Stomach (tissue), 4 donors: Measurements from ENCODE around the gene EDA.

ENCODE experiments used
- POLR2AphosphoS5 ChIP-seq, 3 donors: sonication (generic); formaldehyde crosslinking; IDR thresholded peaks; one replicate each; pipeline ENCODE4 v1.6.1; 2016; ENCODE audit warnings: antibody characterized with exemption in 3 of 3
- TF ChIP-seq, protein P1 (sequence below), 7 experiments: fragments of 450-650 bp in 4 of 7; fragments of 200-600 bp in 3 of 7; sonication (generic) in 3 of 7; IDR thresholded peaks; one replicate each; pipeline ENCODE4 v1.5.1; 2016 to 2019; ENCODE audit warnings: antibody characterized with exemption in 7 of 7, control low read depth in 2 of 7, mild to moderate bottlenecking in 1 of 7

DNA sequence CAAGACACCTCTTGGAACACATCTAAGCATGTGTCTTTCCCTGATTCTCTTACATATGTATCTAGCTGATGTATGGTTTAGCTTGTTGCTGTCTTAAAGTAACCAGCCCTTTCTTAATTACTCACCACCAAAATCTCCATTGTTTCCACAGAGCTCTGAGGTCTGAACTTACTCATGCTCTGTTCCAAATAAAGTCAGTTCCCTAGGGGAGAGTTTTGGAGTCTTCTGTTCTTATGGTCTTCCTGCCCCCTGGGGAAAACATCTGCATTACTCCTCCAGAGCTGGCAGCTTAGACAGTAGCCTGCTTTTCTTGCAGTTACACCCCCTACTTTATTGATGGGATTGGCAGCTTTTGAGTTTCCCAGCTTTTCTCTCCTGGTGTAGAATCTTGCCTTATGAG lies 125.8 kb downstream of the EDA start:
- TF ChIP-seq POLR2AphosphoS5 (IDR thresholded peaks at IDR 0.05): no peak
- TF ChIP-seq, protein P1, sequence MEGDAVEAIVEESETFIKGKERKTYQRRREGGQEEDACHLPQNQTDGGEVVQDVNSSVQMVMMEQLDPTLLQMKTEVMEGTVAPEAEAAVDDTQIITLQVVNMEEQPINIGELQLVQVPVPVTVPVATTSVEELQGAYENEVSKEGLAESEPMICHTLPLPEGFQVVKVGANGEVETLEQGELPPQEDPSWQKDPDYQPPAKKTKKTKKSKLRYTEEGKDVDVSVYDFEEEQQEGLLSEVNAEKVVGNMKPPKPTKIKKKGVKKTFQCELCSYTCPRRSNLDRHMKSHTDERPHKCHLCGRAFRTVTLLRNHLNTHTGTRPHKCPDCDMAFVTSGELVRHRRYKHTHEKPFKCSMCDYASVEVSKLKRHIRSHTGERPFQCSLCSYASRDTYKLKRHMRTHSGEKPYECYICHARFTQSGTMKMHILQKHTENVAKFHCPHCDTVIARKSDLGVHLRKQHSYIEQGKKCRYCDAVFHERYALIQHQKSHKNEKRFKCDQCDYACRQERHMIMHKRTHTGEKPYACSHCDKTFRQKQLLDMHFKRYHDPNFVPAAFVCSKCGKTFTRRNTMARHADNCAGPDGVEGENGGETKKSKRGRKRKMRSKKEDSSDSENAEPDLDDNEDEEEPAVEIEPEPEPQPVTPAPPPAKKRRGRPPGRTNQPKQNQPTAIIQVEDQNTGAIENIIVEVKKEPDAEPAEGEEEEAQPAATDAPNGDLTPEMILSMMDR (IDR thresholded peaks at IDR 0.05): no peak
